Prostate gland (tissue), 2 donors: ENCODE results near the gene PICALM. TPM values are rescaled to one million over a fixed set of nuclear protein-coding genes. Genes with fewer than 3 reads are reported as not detected.

Source experiments
- DNase-seq: peaks from one replicate; pipeline ENCODE4 v3.0.0-alpha.2; 2019; ENCODE audit warnings: low spot score
- H3K27ac ChIP-seq, 2 donors: fragments of 200-600 bp; sonication (generic); 2 replicates each; pipeline ENCODE4 v1.5.1; 2017 to 2019
- H3K27me3 ChIP-seq: fragments of 200-600 bp; sonication (generic); replicated peaks from 2 replicates; pipeline ENCODE4 v1.5.1; 2019; ENCODE audit not compliant: insufficient read depth
- H3K36me3 ChIP-seq, 2 donors: fragments of 200-600 bp; sonication (generic); 1 replicate in 1 of 2; 2 replicates in 1 of 2; pipeline versions ENCODE4 v1.5.1 to v1.8.1; 2017 to 2019
- H3K4me1 ChIP-seq: fragments of 200-600 bp; sonication (generic); replicated peaks from 2 replicates; pipeline ENCODE4 v1.5.1; 2019
- H3K4me3 ChIP-seq, 2 donors: fragments of 200-600 bp; sonication (generic); 2 replicates each; pipeline ENCODE4 v1.5.1; 2017 to 2019
- H3K9me3 ChIP-seq: fragments of 200-600 bp; sonication (generic); 2 replicates; pipeline ENCODE4 v1.5.1; 2017
- CTCF ChIP-seq, 4 experiments: fragments of 200-600 bp in 2 of 4; fragments of 450-650 bp in 2 of 4; sonication (generic) in 2 of 4; IDR thresholded peaks; 1 replicate in 3 of 4; 2 replicates in 1 of 4; pipeline ENCODE4 v1.5.1; 2016 to 2019; ENCODE audit warnings: antibody characterized with exemption in 4 of 4, mild to moderate bottlenecking in 2 of 4, moderate library complexity in 2 of 4
- POLR2A ChIP-seq: fragments of 450-650 bp; IDR thresholded peaks from one replicate; pipeline ENCODE4 v1.6.1; 2016; ENCODE audit warnings: antibody characterized with exemption, mild to moderate bottlenecking
- POLR2AphosphoS5 ChIP-seq: sonication (generic); formaldehyde crosslinking; IDR thresholded peaks from one replicate; pipeline ENCODE4 v1.6.1; 2017; ENCODE audit warnings: antibody characterized with exemption
- WGBS: methylation state at CpG from one replicate; pipeline ENCODE4 v1.1.5; 2018; 5-methylcytosine and 5-hydroxymethylcytosine counted together
- intact Hi-C: fragments of 100-400 bp; cut with DNase I; formaldehyde crosslinking; loops from one replicate; pipeline ENCODE4 v1.14.2; 2022
- total RNA-seq, 2 donors: library from RNA; depleted of rRNA; stranded (reverse); fragments of >200 nt; gene quantifications; one replicate each; pipeline ENCODE4 v1.1.0, GENCODE V29; 2016

PICALM gene
- total RNA-seq, 2 donors from 2014 or later: 144 to 206 TPM

GRCh38 chr11:86069408-86070101, 671 bp upstream of the PICALM start:
- no peaks in the 10 kb centered on the region for H3K4me1 ChIP-seq
- intact Hi-C loops: loop anchor here (5.0 to 10.0 kb wide), 2 partner anchors 48 to 125 kb away; no protein-coding TSS in a partner anchor
- no peaks in the 10 kb centered on the region for H3K36me3 ChIP-seq
- H3K9me3 ChIP-seq: no peaks in the 10 kb centered on the region
- peak overlapping the region; percentile 94 to 95 for H3K27ac ChIP-seq
- peak overlapping the region; percentile 91 to 98 for H3K4me3 ChIP-seq
- peak; percentile 11 for DNase-seq
- TF ChIP-seq POLR2AphosphoS5: peak; percentile 56
- TF ChIP-seq CTCF (IDR thresholded peaks at IDR 0.05): no peak
- no peak for TF ChIP-seq POLR2A
- no peaks in the 10 kb centered on the region for H3K27me3 ChIP-seq
- 9% methylated on average over 14 of the region's 14 CpGs for WGBS

GRCh38 chr11:86068138-86068871, 579 bp downstream of the PICALM start:
- no peak for TF ChIP-seq POLR2A
- no peak for TF ChIP-seq CTCF (IDR thresholded peaks at IDR 0.05)
- no peak for TF ChIP-seq POLR2AphosphoS5
- under 1% methylated on average over 40 of the region's 47 CpGs for WGBS
- DNase-seq: peak; percentile 33
- H3K27me3 ChIP-seq: no peaks in the 10 kb centered on the region
- no peaks in the 10 kb centered on the region for H3K36me3 ChIP-seq
- peak overlapping the region; percentile 94 to 95 for H3K27ac ChIP-seq
- H3K4me1 ChIP-seq: no peaks in the 10 kb centered on the region
- intact Hi-C loops: loop anchor here (10.0 kb wide), 1 partner anchor 124 kb away; no protein-coding TSS in a partner anchor
- no peaks in the 10 kb centered on the region for H3K9me3 ChIP-seq
- peak overlapping the region; percentile 91 to 98 for H3K4me3 ChIP-seq

GRCh38 chr11:86067851-86068137, 1.1 kb downstream of the PICALM start:
- intact Hi-C loops: loop anchor here (2.0 to 10.0 kb wide), 2 partner anchors 25 to 123 kb away; no protein-coding TSS in a partner anchor
- no peaks in the 10 kb centered on the region for H3K27me3 ChIP-seq

GRCh38 chr11:86067009-86067850, 1.7 kb downstream of the PICALM start:
- H3K9me3 ChIP-seq: no peaks in the 10 kb centered on the region
- TF ChIP-seq POLR2AphosphoS5 (peak; percentile 22), CTCF (IDR thresholded peaks at IDR 0.05) (no peak)
- H3K27ac ChIP-seq: peak overlapping the region; percentile 94 to 95
- intact Hi-C loops: loop anchor here (2.0 to 10.0 kb wide), 2 partner anchors 24 to 122 kb away; no protein-coding TSS in a partner anchor
- H3K27me3 ChIP-seq: no peaks in the 10 kb centered on the region
- peaks cover 3% of the 10 kb centered on the region for H3K4me1 ChIP-seq
- H3K4me3 ChIP-seq: peak overlapping the region; percentile 91 to 98
- no peaks in the 10 kb centered on the region for H3K36me3 ChIP-seq
- WGBS: 1% methylated on average over 11 of the region's 11 CpGs
- no peak for DNase-seq

More at GRCh38 chr11:86067851-86068137, 1.1 kb downstream of the PICALM start:
- Histone ChIP-seq H3K4me3 (peak overlapping the region; percentile 91 to 98), H3K27ac (peak overlapping the region; percentile 94 to 95), H3K36me3 (no peaks in the 10 kb centered on the region), H3K9me3 (no peaks in the 10 kb centered on the region), H3K4me1 (no peaks in the 10 kb centered on the region)
- DNase-seq: no peak
- WGBS: 0% methylated on average over 4 of the region's 5 CpGs
- TF ChIP-seq CTCF (IDR thresholded peaks at IDR 0.05) (no peak), POLR2AphosphoS5 (no peak), POLR2A (no peak)
